DMS53 (cell line): Measurements from ENCODE around the gene TEKT2.

Experiments used
- DNase-seq: peaks from one replicate; lab custom pipeline; 2025; lab: John Stamatoyannopoulos, UW

Gene TEKT2

GRCh38 chr1:36106269-36106668, 22.4 kb downstream of the TEKT2 start:
- DNase-seq = no peak

- no peak for DNase-seq
Measured at GRCh38 chr1:36107394-36107793, 23.5 kb downstream of the TEKT2 start.

- peak; percentile 81 for DNase-seq
Measured at GRCh38 chr1:36108314-36108713, 24.4 kb downstream of the TEKT2 start.

- peak; percentile 33 for DNase-seq
Measured at GRCh38 chr1:36109041-36109679, 25.3 kb downstream of the TEKT2 start.

GRCh38 chr1:36111151-36111550, 27.3 kb downstream of the TEKT2 start:
- DNase-seq = no peak

GRCh38 chr1:36112823-36113222, 28.9 kb downstream of the TEKT2 start:
- no peak for DNase-seq

- DNase-seq = no peak
Measured at GRCh38 chr1:36114371-36114770, 30.5 kb downstream of the TEKT2 start.

GRCh38 chr1:36115200-36115669, 31.3 kb downstream of the TEKT2 start:
- DNase-seq = no peak

GRCh38 chr1:36115931-36116330, 32.0 kb downstream of the TEKT2 start:
- DNase-seq = no peak

GRCh38 chr1:36116901-36117300, 33.0 kb downstream of the TEKT2 start:
- no peak for DNase-seq

- DNase-seq = no peak
Measured at GRCh38 chr1:36118447-36119204, 34.7 kb downstream of the TEKT2 start.

- no peak for DNase-seq
Measured at GRCh38 chr1:36119456-36119855, 35.6 kb downstream of the TEKT2 start.

- no peak for DNase-seq
Measured at GRCh38 chr1:36122062-36123030, 38.5 kb downstream of the TEKT2 start.

GRCh38 chr1:36123356-36123755, 39.5 kb downstream of the TEKT2 start:
- DNase-seq = no peak

- no peak for DNase-seq
Measured at GRCh38 chr1:36124404-36125128, 40.7 kb downstream of the TEKT2 start.

- DNase-seq = peak; percentile 42
Measured at GRCh38 chr1:36125129-36125991, 41.5 kb downstream of the TEKT2 start, which contains the start of gene COL8A2. COL8A2 (minus strand) TSS chr1:36125222; CDS start chr1:36100242, 24,980 bp downstream.

- peak; percentile 28 for DNase-seq
Measured at GRCh38 chr1:36126005-36126716, 42.3 kb downstream of the TEKT2 start.

GRCh38 chr1:36126797-36127500, 43.1 kb downstream of the TEKT2 start:
- DNase-seq = no peak
